Mesenchymal stem cell (in vitro differentiated cells and primary cell): Measurements from ENCODE around the gene MAP3K9.
A peak's percentile ranks its signal among the peaks of the same experiment; 100 is the strongest.

Experiments used
- DNase-seq: peaks from one replicate; pipeline ENCODE4 v3.0.0-alpha.2; 2013
- H2AFZ ChIP-seq: one replicate; pipeline ENCODE4 v1.6.1; 2013; ENCODE audit warnings: low read depth, mild to moderate bottlenecking, control low read depth, inconsistent platforms, low read length, moderate library complexity
- H2AK5ac ChIP-seq: 2 replicates; pipeline ENCODE4 v1.6.1; 2013; ENCODE audit warnings: low read length, moderate library complexity, mild to moderate bottlenecking, inconsistent platforms; ENCODE audit not compliant: severe bottlenecking
- H2BK120ac ChIP-seq: one replicate; pipeline ENCODE4 v1.6.1; 2013; ENCODE audit warnings: low read depth, mild to moderate bottlenecking, inconsistent platforms, low read length, moderate library complexity
- H2BK12ac ChIP-seq, 2 experiments: one replicate each; pipeline ENCODE4 v1.6.1; 2013; ENCODE audit warnings: inconsistent platforms in 2 of 2, low read length in 2 of 2, mild to moderate bottlenecking in 2 of 2, moderate library complexity in 2 of 2, control low read depth in 1 of 2
- H2BK15ac ChIP-seq: one replicate; pipeline ENCODE4 v1.6.1; 2013; ENCODE audit warnings: mild to moderate bottlenecking, low read depth, inconsistent platforms; ENCODE audit not compliant: poor library complexity, severe bottlenecking
- H2BK5ac ChIP-seq: 2 replicates; pipeline ENCODE4 v1.6.1; 2013; ENCODE audit warnings: low read depth, mild to moderate bottlenecking, low read length, control low read depth, inconsistent platforms; ENCODE audit not compliant: poor library complexity, severe bottlenecking
- H3K14ac ChIP-seq, 2 experiments: one replicate each; pipeline ENCODE4 v1.6.1; 2013; ENCODE audit warnings: inconsistent platforms in 2 of 2, low read length in 2 of 2, control low read depth in 1 of 2, mild to moderate bottlenecking in 1 of 2, moderate library complexity in 1 of 2
- H3K18ac ChIP-seq, 2 experiments: one replicate each; pipeline ENCODE4 v1.6.1; 2013; ENCODE audit warnings: inconsistent platforms in 2 of 2, low read length in 2 of 2, control low read depth in 1 of 2, low read depth in 1 of 2, mild to moderate bottlenecking in 1 of 2
- H3K23ac ChIP-seq, 2 experiments: one replicate each; pipeline ENCODE4 v1.6.1; 2013; ENCODE audit warnings: inconsistent platforms in 2 of 2, low read length in 2 of 2, mild to moderate bottlenecking in 2 of 2, moderate library complexity in 2 of 2, control low read depth in 1 of 2
- H3K27ac ChIP-seq: 2 replicates; pipeline ENCODE4 v1.5.1; 2013; ENCODE audit warnings: mild to moderate bottlenecking, moderate library complexity, low read length, control low read depth, inconsistent platforms; ENCODE audit not compliant: poor library complexity, severe bottlenecking
- H3K27me3 ChIP-seq, 2 experiments: 2 replicates each; pipeline versions ENCODE4 v1.6.1 to v1.7.0; 2013; ENCODE audit warnings: low read length in 2 of 2, mild to moderate bottlenecking in 2 of 2, moderate library complexity in 2 of 2, control low read depth in 1 of 2, inconsistent platforms in 1 of 2; ENCODE audit not compliant: control insufficient read depth in 1 of 2, insufficient read depth in 1 of 2
- H3K36me3 ChIP-seq, 2 experiments: 2 replicates each; pipeline versions ENCODE4 v1.6.1 to v1.7.0; 2013; ENCODE audit warnings: low read length in 2 of 2, control low read depth in 1 of 2, inconsistent platforms in 1 of 2, low read depth in 1 of 2, mild to moderate bottlenecking in 1 of 2; ENCODE audit not compliant: insufficient read depth in 2 of 2, control insufficient read depth in 1 of 2
- H3K4ac ChIP-seq, 2 experiments: one replicate each; pipeline ENCODE4 v1.6.1; 2013; ENCODE audit warnings: inconsistent platforms in 2 of 2, low read length in 2 of 2, mild to moderate bottlenecking in 2 of 2, moderate library complexity in 2 of 2, control low read depth in 1 of 2, low read depth in 1 of 2
- H3K4me1 ChIP-seq: 2 replicates; pipeline ENCODE4 v1.6.1; 2013; ENCODE audit warnings: low read depth, low read length, control low read depth; ENCODE audit not compliant: control insufficient read depth, insufficient read depth
- H3K4me2 ChIP-seq: 2 replicates; pipeline ENCODE4 v1.6.1; 2013; ENCODE audit warnings: low read length, mild to moderate bottlenecking, inconsistent platforms; ENCODE audit not compliant: poor library complexity, severe bottlenecking
- H3K4me3 ChIP-seq, 2 experiments: 2 replicates each; pipeline versions ENCODE4 v1.5.1 to v1.7.0; 2013; ENCODE audit warnings: low read length in 2 of 2, mild to moderate bottlenecking in 2 of 2, control low read depth in 1 of 2, low read depth in 1 of 2; ENCODE audit not compliant: insufficient read depth in 1 of 2
- H3K79me1 ChIP-seq: replicated peaks from 2 replicates; pipeline ENCODE4 v1.6.1; 2013; ENCODE audit warnings: mild to moderate bottlenecking, control low read depth, low read length, inconsistent platforms; ENCODE audit not compliant: poor library complexity, severe bottlenecking
- H3K9ac ChIP-seq: 2 replicates; pipeline ENCODE4 v1.7.0; 2013; ENCODE audit warnings: mild to moderate bottlenecking, low read length, moderate library complexity
- H3K9me3 ChIP-seq: 2 replicates; pipeline ENCODE4 v1.7.0; 2013; ENCODE audit warnings: mild to moderate bottlenecking, low read length; ENCODE audit not compliant: control insufficient read depth
- H4K8ac ChIP-seq: one replicate; pipeline ENCODE4 v1.6.1; 2013; ENCODE audit warnings: inconsistent platforms, mild to moderate bottlenecking, low read length, moderate library complexity
- H4K91ac ChIP-seq: one replicate; pipeline ENCODE4 v1.6.1; 2013; ENCODE audit warnings: mild to moderate bottlenecking, low read length, inconsistent platforms
- WGBS: methylation state at CpG from one replicate; pipeline ENCODE4 v1.1.7; 2013; ENCODE audit warnings: mixed read lengths; 5-methylcytosine and 5-hydroxymethylcytosine counted together

Gene MAP3K9

GRCh38 chr14:70811050-70811449 is 1.7 kb upstream of the MAP3K9 start:
- no peak overlapping the region for H3K4ac ChIP-seq
- H3K9me3 ChIP-seq: no peaks in the 10 kb centered on the region
- DNase-seq: no peak
- peaks cover 9% of the 10 kb centered on the region for H3K4me1 ChIP-seq
- H3K9ac ChIP-seq: no peak overlapping the region
- no peak overlapping the region for H2AK5ac ChIP-seq
- H2BK12ac ChIP-seq: no peak overlapping the region
- no peak overlapping the region for H3K4me3 ChIP-seq
- no peak overlapping the region for H3K23ac ChIP-seq
- H2AFZ ChIP-seq: no peak overlapping the region
- H3K79me1 ChIP-seq: peaks cover 23% of the 10 kb centered on the region
- H3K18ac ChIP-seq: no peak overlapping the region
- no peak overlapping the region for H2BK120ac ChIP-seq
- H4K8ac ChIP-seq: no peak overlapping the region
- H3K27ac ChIP-seq: peak overlapping the region; percentile 11
- H4K91ac ChIP-seq: no peak overlapping the region
- no peak overlapping the region for H2BK5ac ChIP-seq
- no peak overlapping the region for H2BK15ac ChIP-seq
- H3K14ac ChIP-seq: no peak overlapping the region
- WGBS: 95% methylated on average over 1 of the region's 2 CpGs
- peaks cover 0 to 69% of the 10 kb centered on the region in 2 experiments for H3K27me3 ChIP-seq
- peak overlapping the region; percentile 86 for H3K4me2 ChIP-seq
- H3K36me3 ChIP-seq: peaks cover 0 to 2% of the 10 kb centered on the region in 2 experiments

- DNase-seq: no peak
- Histone ChIP-seq H2BK15ac (no peak overlapping the region), H3K4me2 (peak overlapping the region; percentile 86), H3K79me1 (peaks cover 24% of the 10 kb centered on the region), H3K4me3 (no peak overlapping the region), H3K23ac (no peak overlapping the region), H4K8ac (no peak overlapping the region), H3K4me1 (peaks cover 9% of the 10 kb centered on the region), H3K36me3 (peaks cover 0 to 2% of the 10 kb centered on the region in 2 experiments), H3K18ac (no peak overlapping the region), H3K9me3 (no peaks in the 10 kb centered on the region), H2BK120ac (no peak overlapping the region), H2BK12ac (no peak overlapping the region), H3K4ac (no peak overlapping the region), H3K9ac (no peak overlapping the region), H3K27ac (no peak overlapping the region), H2AFZ (no peak overlapping the region), H2AK5ac (no peak overlapping the region), H2BK5ac (no peak overlapping the region), H3K27me3 (peaks cover 0 to 73% of the 10 kb centered on the region in 2 experiments), H4K91ac (no peak overlapping the region), H3K14ac (no peak overlapping the region)
- 64% methylated on average over 7 of the region's 7 CpGs for WGBS
Observed at GRCh38 chr14:70810621-70811020, 1.3 kb upstream of the MAP3K9 start.

- Histone ChIP-seq H3K27me3 (peaks cover 0 to 81% of the 10 kb centered on the region in 2 experiments), H3K36me3 (no peaks in the 10 kb centered on the region), H2AK5ac (no peak overlapping the region), H3K18ac (no peak overlapping the region), H2AFZ (peak overlapping the region; percentile 61), H4K8ac (no peak overlapping the region), H2BK15ac (no peak overlapping the region), H2BK12ac (no peak overlapping the region), H2BK120ac (no peak overlapping the region), H3K4me1 (peaks cover 9% of the 10 kb centered on the region), H4K91ac (no peak overlapping the region), H3K4me2 (peak overlapping the region; percentile 89), H3K9me3 (no peaks in the 10 kb centered on the region), H3K4me3 (peak overlapping the region; percentile 68 to 97), H2BK5ac (no peak overlapping the region), H3K4ac (no peak overlapping the region), H3K14ac (peak overlapping the region in 1 of 2 experiments; percentile 62), H3K9ac (no peak overlapping the region), H3K79me1 (peaks cover 26% of the 10 kb centered on the region), H3K27ac (peak overlapping the region; percentile 42), H3K23ac (peak overlapping the region in 1 of 2 experiments; percentile 1)
- no peak for DNase-seq
- under 1% methylated on average over 62 of the region's 77 CpGs for WGBS
Observed at GRCh38 chr14:70808416-70809224, 693 bp downstream of the MAP3K9 start.

DNA sequence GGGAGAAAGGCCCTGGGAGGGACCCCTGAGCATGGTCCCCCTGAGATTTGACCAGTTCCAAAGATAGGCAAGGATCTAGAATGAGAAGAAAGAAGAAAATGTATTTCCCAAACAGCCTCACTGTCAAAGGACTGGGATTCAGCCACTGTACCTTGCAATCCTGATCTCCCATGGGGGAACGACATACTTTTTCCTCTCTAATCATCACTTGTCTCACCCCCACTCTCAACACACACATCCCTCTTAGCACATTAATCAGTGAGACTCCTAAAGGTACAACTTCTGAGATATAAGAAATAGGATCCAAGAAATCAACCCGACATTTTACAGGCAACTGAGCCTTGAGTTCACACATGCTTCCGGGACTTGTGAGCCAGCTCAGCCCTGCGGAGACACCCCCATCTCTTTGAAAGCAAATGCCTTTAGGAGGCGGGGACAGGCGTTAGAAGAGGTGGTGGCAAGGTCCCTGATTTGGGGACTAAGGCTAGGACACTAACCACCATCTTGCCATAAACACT is 1.4 kb downstream of the MAP3K9 start:
- Histone ChIP-seq H3K27ac (peak overlapping the region; percentile 42), H2BK5ac (no peak overlapping the region), H2AFZ (no peak overlapping the region), H4K91ac (no peak overlapping the region), H2BK120ac (no peak overlapping the region), H3K4me3 (peak overlapping the region in 1 of 2 experiments; percentile 97), H3K4ac (no peak overlapping the region), H3K36me3 (no peaks in the 10 kb centered on the region), H3K18ac (no peak overlapping the region), H3K9ac (no peak overlapping the region), H3K4me1 (peaks cover 9% of the 10 kb centered on the region), H3K23ac (no peak overlapping the region), H3K27me3 (peaks cover 0 to 79% of the 10 kb centered on the region in 2 experiments), H4K8ac (no peak overlapping the region), H3K4me2 (peak overlapping the region; percentile 54), H3K14ac (no peak overlapping the region), H3K79me1 (peaks cover 24% of the 10 kb centered on the region), H2BK12ac (no peak overlapping the region), H2BK15ac (no peak overlapping the region), H2AK5ac (no peak overlapping the region), H3K9me3 (no peaks in the 10 kb centered on the region)
- DNase-seq: no peak
- 14% methylated on average over 6 of the region's 6 CpGs for WGBS
